ENCODE results near the gene AGR3.
"Not testable (repeated sequence)": the region's sequence is repeated elsewhere in the genome, so short reads cannot be mapped to it uniquely, and the experiment has no call there.

AGR3 gene

DNA sequence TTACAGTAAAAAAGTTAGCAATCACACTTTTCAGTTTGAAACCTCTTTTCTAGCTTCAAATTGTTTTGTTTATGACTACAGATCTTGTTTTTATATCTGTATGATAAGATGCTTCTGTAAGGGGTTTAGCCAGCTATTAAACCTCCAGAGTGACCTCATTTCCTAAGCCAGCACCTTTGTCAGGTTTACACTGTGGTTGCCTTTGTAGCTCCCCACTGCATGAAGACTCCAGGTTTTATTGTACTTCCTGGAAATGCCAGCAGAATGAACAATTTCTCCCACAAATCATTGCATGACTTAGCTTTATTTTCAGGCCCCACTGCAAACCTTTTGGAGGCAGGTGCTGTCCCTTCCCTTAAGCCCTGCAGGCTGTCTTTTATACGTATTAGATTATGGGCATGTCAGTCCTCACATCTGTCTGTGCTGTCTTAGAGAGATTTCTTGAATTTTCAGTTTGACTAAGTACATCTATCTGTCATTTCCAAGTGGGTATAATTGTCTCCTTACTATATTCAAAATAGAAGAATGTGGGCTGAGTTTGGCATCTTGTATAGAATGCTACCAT, 8.2 kb upstream of the AGR3 start:
- no peaks in the 10 kb centered on the region for H3K4me1 ChIP-seq (ENCODE audit: insufficient read depth, low read length)
- H3K9me3 ChIP-seq (ENCODE audit: insufficient read depth, low read depth, low read length), result no peaks in the 10 kb centered on the region
- no peak overlapping the region for H3K4me3 ChIP-seq (ENCODE audit: low read length)
- no peak overlapping the region for H3K27ac ChIP-seq (ENCODE audit: low read length)
- no peaks in the 10 kb centered on the region for H3K36me3 ChIP-seq (ENCODE audit: insufficient read depth, low read depth, low read length)
- no peaks in the 10 kb centered on the region for H3K27me3 ChIP-seq (ENCODE audit: insufficient read depth, low read length)
- H3K9ac ChIP-seq (ENCODE audit: low read depth, low read length), result no peak overlapping the region

DNA sequence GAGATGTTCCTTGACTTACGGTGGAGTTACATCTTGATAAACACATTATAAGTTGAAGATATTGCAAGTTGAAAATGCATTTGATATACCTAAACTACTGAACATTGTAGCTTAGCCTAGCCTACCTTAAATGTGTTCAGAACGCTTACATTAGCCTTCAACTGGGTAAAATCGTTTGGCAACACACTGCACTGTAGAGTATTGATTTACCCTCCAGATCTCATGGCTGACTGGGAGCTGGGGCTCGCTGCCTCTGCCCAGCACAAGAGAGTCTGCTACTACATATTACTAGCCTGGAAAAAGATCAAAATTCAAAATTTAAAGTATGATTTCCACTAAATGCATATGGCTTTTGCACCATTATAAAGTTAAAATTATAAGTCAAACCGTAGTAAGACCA, 7.5 kb upstream of the AGR3 start:
- Histone ChIP-seq H3K9me3 (ENCODE audit: insufficient read depth, low read depth, low read length) (no peaks in the 10 kb centered on the region), H3K27ac (ENCODE audit: low read length) (no peak overlapping the region), H3K4me3 (ENCODE audit: low read length) (no peak overlapping the region), H3K9ac (ENCODE audit: low read depth, low read length) (no peak overlapping the region), H3K36me3 (ENCODE audit: insufficient read depth, low read depth, low read length) (no peaks in the 10 kb centered on the region), H3K27me3 (ENCODE audit: insufficient read depth, low read length) (no peaks in the 10 kb centered on the region), H3K4me1 (ENCODE audit: insufficient read depth, low read length) (no peaks in the 10 kb centered on the region)

DNA sequence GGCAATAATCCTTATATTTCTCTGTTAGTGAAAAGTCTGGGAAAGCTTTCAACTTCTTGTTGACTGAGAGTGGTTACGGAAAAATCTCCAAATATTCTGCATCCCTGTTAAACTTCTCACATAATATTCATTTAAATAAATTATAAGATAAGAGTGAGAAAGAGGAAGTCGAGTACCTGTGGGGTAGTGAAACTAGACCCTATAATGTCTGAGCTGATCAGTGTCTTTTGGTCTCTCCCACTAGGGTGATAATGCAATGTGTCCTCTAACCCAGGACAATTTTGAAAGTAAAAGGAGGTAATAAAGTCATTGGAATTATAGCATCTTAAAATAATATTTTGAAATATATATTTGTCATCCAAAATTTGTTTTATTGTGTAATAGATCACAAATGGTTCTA, 2.1 kb upstream of the AGR3 start:
- H3K4me3 ChIP-seq (ENCODE audit: low read length), result no peak overlapping the region
- no peak overlapping the region for H3K9ac ChIP-seq (ENCODE audit: low read depth, low read length)
- H3K36me3 ChIP-seq (ENCODE audit: insufficient read depth, low read depth, low read length), result no peaks in the 10 kb centered on the region
- H3K9me3 ChIP-seq (ENCODE audit: insufficient read depth, low read depth, low read length), result no peaks in the 10 kb centered on the region
- H3K27me3 ChIP-seq (ENCODE audit: insufficient read depth, low read length), result no peaks in the 10 kb centered on the region
- H3K27ac ChIP-seq (ENCODE audit: low read length), result no peak overlapping the region
- no peaks in the 10 kb centered on the region for H3K4me1 ChIP-seq (ENCODE audit: insufficient read depth, low read length)

DNA sequence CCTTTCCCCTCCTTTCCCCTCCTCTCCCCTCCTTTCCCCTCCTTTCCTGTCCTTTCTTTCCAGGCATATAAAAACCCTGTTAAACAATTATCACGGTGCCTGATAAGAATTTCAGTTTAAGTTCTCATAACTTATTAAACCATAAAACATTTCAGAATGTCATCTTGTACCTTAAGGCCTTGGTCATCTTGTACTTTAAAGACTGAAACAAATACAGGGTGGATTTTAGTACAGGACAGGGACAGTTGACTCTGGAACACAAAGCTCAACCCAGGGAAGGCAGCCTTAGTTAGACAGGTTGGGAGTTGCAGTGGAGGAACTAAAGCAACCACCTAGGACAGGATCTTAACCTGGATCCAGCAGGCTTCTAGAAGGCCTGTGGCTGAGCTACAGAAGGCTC, 1.2 kb downstream of the AGR3 start:
- Histone ChIP-seq H3K27ac (ENCODE audit: low read length) (no peak overlapping the region), H3K4me1 (ENCODE audit: insufficient read depth, low read length) (no peaks in the 10 kb centered on the region), H3K4me3 (ENCODE audit: low read length) (no peak overlapping the region), H3K9ac (ENCODE audit: low read depth, low read length) (no peak overlapping the region), H3K27me3 (ENCODE audit: insufficient read depth, low read length) (no peaks in the 10 kb centered on the region), H3K36me3 (ENCODE audit: insufficient read depth, low read depth, low read length) (no peaks in the 10 kb centered on the region), H3K9me3 (ENCODE audit: insufficient read depth, low read depth, low read length) (no peaks in the 10 kb centered on the region)

DNA sequence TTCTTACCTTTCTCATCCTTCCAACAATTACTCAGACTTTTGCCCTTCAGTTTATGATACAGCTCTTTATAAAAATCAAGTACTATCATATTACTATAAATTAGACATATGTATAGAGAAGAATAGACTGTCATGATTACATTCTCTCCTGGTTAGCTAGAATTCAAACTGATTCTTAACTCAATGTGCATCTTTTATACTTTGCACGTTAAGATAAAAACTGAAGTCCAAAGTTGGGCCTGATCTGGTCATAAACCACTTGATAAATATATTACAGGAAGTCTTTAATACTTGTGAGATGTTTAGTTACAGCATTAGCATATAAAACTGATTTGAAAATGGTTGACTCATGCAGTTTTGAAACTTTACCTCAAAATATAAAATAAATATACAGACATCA, 2.6 kb downstream of the AGR3 start:
- Histone ChIP-seq H3K4me3 (ENCODE audit: low read length) (no peak overlapping the region), H3K27me3 (ENCODE audit: insufficient read depth, low read length) (no peaks in the 10 kb centered on the region), H3K4me1 (ENCODE audit: insufficient read depth, low read length) (no peaks in the 10 kb centered on the region), H3K36me3 (ENCODE audit: insufficient read depth, low read depth, low read length) (no peaks in the 10 kb centered on the region), H3K27ac (ENCODE audit: low read length) (no peak overlapping the region), H3K9me3 (ENCODE audit: insufficient read depth, low read depth, low read length) (no peaks in the 10 kb centered on the region), H3K9ac (ENCODE audit: low read depth, low read length) (no peak overlapping the region)

DNA sequence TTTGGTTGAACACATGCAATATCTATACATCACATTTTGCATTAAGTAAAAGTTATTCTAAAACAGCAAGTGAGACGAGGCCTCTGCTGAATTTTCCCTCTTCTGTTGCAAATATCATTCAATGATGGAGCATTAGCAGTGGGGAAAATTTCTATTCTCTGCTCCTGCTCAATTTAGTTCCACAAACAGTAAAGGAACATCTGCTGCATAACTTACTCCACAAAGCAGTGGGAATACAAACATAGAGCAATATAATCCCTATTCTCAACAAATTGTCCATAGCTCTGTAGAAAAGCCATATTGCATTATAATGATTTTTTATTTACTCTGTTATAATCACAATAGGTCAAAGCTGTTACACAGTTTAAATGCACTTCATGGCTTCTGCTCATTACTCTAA, 5.9 kb downstream of the AGR3 start:
- Histone ChIP-seq H3K9me3 (ENCODE audit: insufficient read depth, low read depth, low read length) (no peaks in the 10 kb centered on the region), H3K4me1 (ENCODE audit: insufficient read depth, low read length) (no peaks in the 10 kb centered on the region), H3K36me3 (ENCODE audit: insufficient read depth, low read depth, low read length) (no peaks in the 10 kb centered on the region), H3K9ac (ENCODE audit: low read depth, low read length) (no peak overlapping the region), H3K27me3 (ENCODE audit: insufficient read depth, low read length) (no peaks in the 10 kb centered on the region), H3K4me3 (ENCODE audit: low read length) (no peak overlapping the region), H3K27ac (ENCODE audit: low read length) (no peak overlapping the region)

DNA sequence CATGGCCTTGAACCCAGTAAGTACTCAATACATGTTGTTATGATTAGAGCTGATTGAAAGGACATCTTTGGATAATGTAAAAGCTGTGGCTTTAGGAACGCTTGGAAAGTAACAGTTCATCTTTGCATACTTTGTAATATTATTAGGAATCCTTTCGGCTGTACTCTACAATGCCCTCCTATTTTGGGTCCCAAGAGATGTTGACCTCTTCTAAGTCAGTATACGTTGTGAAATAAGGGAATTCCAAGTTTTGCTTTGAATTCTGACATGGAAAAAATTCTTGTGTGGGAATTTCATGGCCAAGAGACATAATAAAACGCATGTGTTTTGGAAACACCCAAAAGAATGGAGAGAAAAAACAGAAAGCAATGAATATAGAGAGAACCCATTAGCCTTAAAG, 7.7 kb downstream of the AGR3 start:
- Histone ChIP-seq H3K4me3 (ENCODE audit: low read length) (no peak overlapping the region), H3K9me3 (ENCODE audit: insufficient read depth, low read depth, low read length) (no peaks in the 10 kb centered on the region), H3K27me3 (ENCODE audit: insufficient read depth, low read length) (no peaks in the 10 kb centered on the region), H3K9ac (ENCODE audit: low read depth, low read length) (no peak overlapping the region), H3K36me3 (ENCODE audit: insufficient read depth, low read depth, low read length) (no peaks in the 10 kb centered on the region), H3K27ac (ENCODE audit: low read length) (no peak overlapping the region), H3K4me1 (ENCODE audit: insufficient read depth, low read length) (no peaks in the 10 kb centered on the region)

DNA sequence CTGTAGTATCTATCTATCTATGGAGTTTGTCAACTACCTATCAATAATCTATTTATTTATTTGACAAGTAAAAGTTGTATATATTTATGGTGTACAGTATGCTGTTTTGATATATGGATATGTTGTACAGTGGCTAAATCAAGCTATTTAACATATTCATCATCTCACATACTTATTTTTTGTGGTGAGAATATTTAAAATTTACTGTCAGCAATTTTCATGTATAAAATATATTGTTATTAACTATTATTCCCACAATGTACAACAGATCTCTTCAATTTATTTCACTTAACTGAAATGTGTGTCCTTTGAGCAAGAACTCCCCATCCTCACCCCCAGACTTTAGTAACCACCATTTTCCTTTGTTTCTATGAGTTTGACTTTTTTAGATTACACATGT, 14.5 kb downstream of the AGR3 start:
- Histone ChIP-seq H3K36me3 (ENCODE audit: insufficient read depth, low read depth, low read length) (no peaks in the 10 kb centered on the region), H3K9ac (ENCODE audit: low read depth, low read length) (no peak overlapping the region), H3K27ac (ENCODE audit: low read length) (no peak overlapping the region), H3K4me1 (ENCODE audit: insufficient read depth, low read length) (no peaks in the 10 kb centered on the region), H3K4me3 (ENCODE audit: low read length) (no peak overlapping the region), H3K9me3 (ENCODE audit: insufficient read depth, low read depth, low read length) (no peaks in the 10 kb centered on the region), H3K27me3 (ENCODE audit: insufficient read depth, low read length) (no peaks in the 10 kb centered on the region)

DNA sequence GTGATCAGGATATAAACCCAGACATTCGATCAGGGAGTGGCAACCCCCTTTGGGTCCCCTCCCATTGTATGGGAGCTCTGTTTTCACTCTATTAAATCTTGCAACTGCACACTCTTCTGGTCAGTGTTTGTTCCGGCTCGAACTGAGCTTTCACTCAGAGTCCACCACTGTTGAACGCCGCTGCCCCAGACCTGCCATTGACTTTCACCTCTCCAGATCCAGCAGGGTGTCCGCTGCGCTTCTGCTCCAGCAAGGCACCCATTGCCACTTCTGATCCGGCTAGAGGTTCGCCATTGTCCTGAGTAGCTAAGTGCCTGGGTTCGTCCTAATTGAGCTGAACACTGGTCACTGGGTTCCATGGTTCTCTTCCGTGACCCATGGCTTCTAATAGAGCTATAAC, 28.6 kb downstream of the AGR3 start:
- not testable (repeated sequence) for H3K27ac ChIP-seq (ENCODE audit: low read length); H3K4me1 ChIP-seq (ENCODE audit: insufficient read depth, low read length); H3K9ac ChIP-seq (ENCODE audit: low read depth, low read length); H3K27me3 ChIP-seq (ENCODE audit: insufficient read depth, low read length); H3K36me3 ChIP-seq (ENCODE audit: insufficient read depth, low read depth, low read length); H3K4me3 ChIP-seq (ENCODE audit: low read length); H3K9me3 ChIP-seq (ENCODE audit: insufficient read depth, low read depth, low read length)

DNA sequence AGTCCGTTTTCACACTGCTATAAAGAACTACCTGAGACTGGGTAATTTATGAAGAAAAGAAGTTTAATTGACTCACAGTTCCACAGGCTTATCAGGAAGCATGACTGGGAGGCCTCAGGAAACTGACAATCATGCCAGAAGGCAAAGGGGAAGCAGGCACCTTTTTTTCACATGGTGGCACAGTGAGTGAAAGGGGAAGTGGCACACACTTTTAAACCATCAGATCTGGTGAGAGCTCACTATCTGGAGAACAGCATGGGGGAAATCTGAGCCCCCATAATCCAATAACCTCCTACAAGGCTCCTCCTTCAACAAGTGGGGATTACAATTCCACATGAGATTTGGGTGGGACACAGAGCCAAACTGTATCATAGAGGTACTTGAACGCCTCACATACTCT, 30.0 kb downstream of the AGR3 start:
- no peaks in the 10 kb centered on the region for H3K9me3 ChIP-seq (ENCODE audit: insufficient read depth, low read depth, low read length)
- H3K4me1 ChIP-seq (ENCODE audit: insufficient read depth, low read length), result no peaks in the 10 kb centered on the region; the same call in 1 of the 2 replicates
- H3K36me3 ChIP-seq (ENCODE audit: insufficient read depth, low read depth, low read length), result no peaks in the 10 kb centered on the region
- no peaks in the 10 kb centered on the region for H3K27me3 ChIP-seq (ENCODE audit: insufficient read depth, low read length)
- no peak overlapping the region for H3K4me3 ChIP-seq (ENCODE audit: low read length)
- no peak overlapping the region for H3K9ac ChIP-seq (ENCODE audit: low read depth, low read length)
- no peak overlapping the region for H3K27ac ChIP-seq (ENCODE audit: low read length)

DNA sequence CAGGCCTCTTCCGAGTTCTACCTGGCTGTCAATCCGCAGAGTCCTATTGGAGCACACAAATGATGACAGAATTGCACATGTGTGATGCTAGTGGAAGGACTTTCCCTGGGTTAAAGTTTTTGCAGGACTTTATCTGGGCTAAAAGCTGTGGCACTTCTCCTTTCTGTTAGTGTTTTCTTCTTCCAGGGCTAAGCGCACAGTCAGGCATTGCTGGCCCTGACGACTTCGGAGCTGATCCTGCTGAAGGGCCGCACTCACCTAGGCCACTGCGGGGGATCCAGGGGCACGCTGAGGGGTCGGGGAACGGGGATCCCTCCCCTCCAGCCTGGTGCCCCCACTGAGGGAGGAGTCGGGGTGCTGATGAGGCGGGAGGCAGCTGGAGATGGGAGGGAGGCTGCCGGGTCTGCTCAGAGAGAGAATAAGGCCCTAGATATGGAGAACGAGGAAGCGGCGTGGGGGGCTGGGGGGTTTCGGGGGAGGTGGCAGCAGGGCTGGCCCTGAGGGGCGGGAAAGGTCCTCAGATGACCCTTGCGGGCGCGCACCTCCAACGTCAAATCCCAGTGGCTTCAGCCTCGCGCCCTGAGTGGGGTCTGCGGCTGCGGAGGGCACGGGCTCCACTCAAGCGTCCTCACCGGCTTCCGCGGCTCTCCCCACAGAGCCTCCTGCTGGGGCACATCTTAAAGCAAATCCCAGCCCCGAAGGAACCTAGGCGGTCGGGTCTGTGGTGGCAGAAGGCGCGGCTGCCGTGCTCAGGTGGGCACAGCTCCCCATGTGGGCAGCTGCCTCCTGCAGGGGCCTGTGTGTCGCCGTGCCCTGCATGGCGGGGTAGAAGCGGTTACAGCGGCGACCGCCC, 30.9 kb downstream of the AGR3 start:
- H3K9ac ChIP-seq (ENCODE audit: low read depth, low read length), result no peak overlapping the region

More for the DNA sequence above, 30.9 kb downstream of the AGR3 start:
- Histone ChIP-seq H3K27ac (ENCODE audit: low read length) (no peak overlapping the region), H3K9me3 (ENCODE audit: insufficient read depth, low read depth, low read length) (no peaks in the 10 kb centered on the region), H3K27me3 (ENCODE audit: insufficient read depth, low read length) (no peaks in the 10 kb centered on the region), H3K4me1 (ENCODE audit: insufficient read depth, low read length) (no peaks in the 10 kb centered on the region; the same call in 1 of the 2 replicates), H3K4me3 (ENCODE audit: low read length) (no peak overlapping the region), H3K36me3 (ENCODE audit: insufficient read depth, low read depth, low read length) (no peaks in the 10 kb centered on the region)

Measured in iPS-20b (cell line).